GM19239 (cell line): ENCODE measurements around the gene WIF1.

ENCODE experiments used
- DNase-seq: peaks from one replicate; pipeline ENCODE4 v3.0.0; 2011; ENCODE audit warnings: low spot score; ENCODE audit not compliant: insufficient read length
- FAIRE-seq: peaks from 2 replicates; lab custom pipeline; 2011; peaks lifted over from hg19 to GRCh38; lab: Jason Lieb, UNC

The WIF1 gene

GRCh38 chr12:65121049-65121955, at the start of gene WIF1:
TSS of gene WIF1 (minus strand) at chr12:65121305. CDS start at chr12:65121191, 114 bp downstream.
- no peak for DNase-seq
- FAIRE-seq: no peak

GRCh38 chr12:65170209-65170881, 49.2 kb upstream of the WIF1 start:
- peak; percentile 27 for DNase-seq
- peak; percentile 89 for FAIRE-seq

GRCh38 chr12:65169320-65170208, 48.5 kb upstream of the WIF1 start, which contains the start of gene LEMD3:
TSS of gene LEMD3 (plus strand) at chr12:65169583. CDS start at chr12:65169597, 14 bp downstream.
- peak; percentile 74 for DNase-seq
- FAIRE-seq: peak; percentile 94

- DNase-seq (no peak), FAIRE-seq (no peak)
Observed at GRCh38 chr12:65168681-65169319, 47.7 kb upstream of the WIF1 start.

- DNase-seq (no peak), FAIRE-seq (no peak)
Observed at GRCh38 chr12:65164774-65165173, 43.7 kb upstream of the WIF1 start.

- no peak for DNase-seq
- no peak for FAIRE-seq
Observed at GRCh38 chr12:65164244-65164643, 43.1 kb upstream of the WIF1 start.

GRCh38 chr12:65162609-65163008, 41.5 kb upstream of the WIF1 start:
- no peak for FAIRE-seq
- DNase-seq: no peak

- FAIRE-seq (no peak), DNase-seq (no peak)
Observed at GRCh38 chr12:65157091-65157490, 36.0 kb upstream of the WIF1 start.

- FAIRE-seq: peak; percentile 95
- peak; percentile 28 for DNase-seq
Observed at GRCh38 chr12:65156366-65156841, 35.3 kb upstream of the WIF1 start.

GRCh38 chr12:65155784-65156183, 34.7 kb upstream of the WIF1 start:
- FAIRE-seq (peak; percentile 70), DNase-seq (no peak)

GRCh38 chr12:65152596-65152995, 31.5 kb upstream of the WIF1 start:
- DNase-seq (no peak), FAIRE-seq (peak; percentile 11)

GRCh38 chr12:65152012-65152411, 30.9 kb upstream of the WIF1 start:
- DNase-seq (no peak), FAIRE-seq (no peak)

GRCh38 chr12:65147312-65147905, 26.3 kb upstream of the WIF1 start:
- FAIRE-seq (no peak), DNase-seq (no peak)

GRCh38 chr12:65140738-65141137, 19.6 kb upstream of the WIF1 start:
- no peak for DNase-seq
- FAIRE-seq: no peak

GRCh38 chr12:65139389-65139788, 18.3 kb upstream of the WIF1 start:
- DNase-seq (no peak), FAIRE-seq (no peak)

- no peak for FAIRE-seq
Observed at GRCh38 chr12:65133879-65134278, 12.8 kb upstream of the WIF1 start.

GRCh38 chr12:65126482-65126881, 5.4 kb upstream of the WIF1 start:
- DNase-seq (no peak), FAIRE-seq (no peak)

More at GRCh38 chr12:65133879-65134278, 12.8 kb upstream of the WIF1 start:
- no peak for DNase-seq

GRCh38 chr12:65125975-65126374, 4.9 kb upstream of the WIF1 start:
- no peak for FAIRE-seq
- no peak for DNase-seq

GRCh38 chr12:65125247-65125646, 4.1 kb upstream of the WIF1 start:
- DNase-seq: no peak
- no peak for FAIRE-seq
